Epidermal melanocyte (primary cell): Measurements from ENCODE around the gene CCR8.

Experiments used
- DNase-seq: peaks from one replicate; pipeline ENCODE4 v3.0.0; 2011; ENCODE audit warnings: low spot score; ENCODE audit not compliant: insufficient read length

The CCR8 gene, protein sequence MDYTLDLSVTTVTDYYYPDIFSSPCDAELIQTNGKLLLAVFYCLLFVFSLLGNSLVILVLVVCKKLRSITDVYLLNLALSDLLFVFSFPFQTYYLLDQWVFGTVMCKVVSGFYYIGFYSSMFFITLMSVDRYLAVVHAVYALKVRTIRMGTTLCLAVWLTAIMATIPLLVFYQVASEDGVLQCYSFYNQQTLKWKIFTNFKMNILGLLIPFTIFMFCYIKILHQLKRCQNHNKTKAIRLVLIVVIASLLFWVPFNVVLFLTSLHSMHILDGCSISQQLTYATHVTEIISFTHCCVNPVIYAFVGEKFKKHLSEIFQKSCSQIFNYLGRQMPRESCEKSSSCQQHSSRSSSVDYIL

GRCh38 chr3:39329493-39329892 is at the start of gene CCR8:
Gene CCR8 (plus strand): TSS chr3:39329709. CDS start chr3:39332332, 2,623 bp downstream.
- no peak for DNase-seq

GRCh38 chr3:39279745-39280517 is 49.6 kb upstream of the CCR8 start, which contains the start of gene CX3CR1:
Gene CX3CR1 (minus strand): TSS chr3:39280036. CDS start chr3:39266509, 13,527 bp downstream.
- no peak for DNase-seq

DNA sequence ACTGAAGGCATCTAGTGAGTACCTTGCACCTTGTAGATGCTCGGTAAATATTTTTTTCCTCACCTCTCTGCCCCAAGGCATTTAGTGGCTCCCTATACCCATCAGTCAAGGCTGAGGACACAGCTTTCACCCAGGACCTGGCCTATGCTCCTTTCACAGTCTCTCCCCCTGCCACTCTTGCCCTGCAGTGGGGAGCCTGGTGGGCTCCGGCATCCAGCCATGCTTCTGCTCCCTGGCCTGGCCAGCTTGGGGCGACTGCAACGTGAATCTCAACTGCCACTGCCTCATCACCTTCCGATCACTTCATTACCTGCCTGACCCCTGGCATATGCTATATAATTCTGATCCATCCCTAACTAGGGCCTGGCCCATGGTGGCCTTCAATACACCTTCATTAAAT is 48.9 kb upstream of the CCR8 start:
- no peak for DNase-seq

- DNase-seq: no peak
Observed at GRCh38 chr3:39281533-39281932, 48.0 kb upstream of the CCR8 start.

- DNase-seq: no peak
Observed at GRCh38 chr3:39282057-39282456, 47.5 kb upstream of the CCR8 start.

DNA sequence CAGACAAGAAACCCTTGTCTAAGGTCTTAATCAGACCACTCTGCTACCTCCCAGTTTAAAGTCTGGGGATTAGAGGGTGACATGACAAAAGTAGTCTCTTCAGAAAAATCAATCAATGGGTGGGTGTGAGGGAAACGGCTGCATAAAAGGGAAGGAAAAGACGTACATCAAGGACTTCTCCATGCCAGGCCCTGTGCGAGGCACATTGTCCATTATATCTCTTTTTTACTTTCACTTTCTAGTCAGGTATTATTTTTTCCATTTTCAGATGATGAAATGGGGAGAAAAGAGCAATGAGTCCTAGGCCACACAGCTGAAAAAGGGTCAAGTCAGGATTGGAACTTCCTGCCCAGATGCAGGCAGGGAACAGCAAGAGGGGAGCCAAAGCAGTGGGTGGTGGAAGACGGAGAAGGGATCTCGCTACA is 45.0 kb upstream of the CCR8 start:
- no peak for DNase-seq

- DNase-seq: no peak
Observed at GRCh38 chr3:39285332-39285731, 44.2 kb upstream of the CCR8 start.

DNA sequence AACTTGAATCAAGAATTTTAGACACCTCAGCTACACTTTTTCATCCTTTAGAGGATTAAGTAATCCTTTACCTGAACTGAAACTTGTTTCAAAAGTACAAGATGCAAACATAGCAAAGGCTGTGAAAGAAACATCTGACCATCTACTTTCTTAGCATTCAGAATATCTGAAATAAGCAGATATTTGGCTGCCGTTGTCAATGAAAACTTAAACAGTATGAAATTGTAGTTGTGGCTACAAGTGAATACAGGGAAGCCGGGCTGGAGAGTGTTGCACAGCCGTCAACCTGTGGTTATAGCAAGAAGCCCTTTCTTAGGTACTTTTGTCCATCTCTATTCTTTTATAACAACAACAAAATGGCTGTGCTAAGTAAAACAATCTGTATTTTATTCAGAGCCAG is 42.7 kb upstream of the CCR8 start:
- no peak for DNase-seq

- no peak for DNase-seq
Observed at GRCh38 chr3:39287216-39288164, 42.0 kb upstream of the CCR8 start.

DNA sequence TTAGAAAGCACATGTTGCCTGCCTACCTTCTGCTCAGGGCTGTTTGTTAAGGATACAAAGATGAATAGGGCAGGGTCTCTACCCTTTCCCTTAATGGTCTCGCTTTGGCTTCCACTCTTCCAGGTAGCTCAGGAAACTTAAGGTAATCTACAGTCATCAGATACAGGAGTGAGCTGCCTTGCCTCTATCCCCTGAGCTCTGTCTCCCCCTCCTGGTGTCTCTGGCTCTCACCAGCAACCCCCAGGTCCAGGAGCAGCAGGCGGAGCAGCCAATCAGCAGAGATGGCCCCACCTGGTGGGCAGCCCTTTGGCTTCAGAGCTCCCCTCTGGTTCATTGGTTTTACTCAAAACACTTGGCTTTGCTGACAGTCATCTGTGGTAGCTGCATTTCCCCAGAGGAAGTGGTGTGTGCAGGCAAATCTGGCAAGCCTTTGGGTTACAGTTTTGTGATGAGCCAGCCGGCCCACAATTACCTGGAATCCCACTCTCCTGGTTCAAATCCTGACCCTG is 41.2 kb upstream of the CCR8 start:
- DNase-seq: peak; percentile 85

DNA sequence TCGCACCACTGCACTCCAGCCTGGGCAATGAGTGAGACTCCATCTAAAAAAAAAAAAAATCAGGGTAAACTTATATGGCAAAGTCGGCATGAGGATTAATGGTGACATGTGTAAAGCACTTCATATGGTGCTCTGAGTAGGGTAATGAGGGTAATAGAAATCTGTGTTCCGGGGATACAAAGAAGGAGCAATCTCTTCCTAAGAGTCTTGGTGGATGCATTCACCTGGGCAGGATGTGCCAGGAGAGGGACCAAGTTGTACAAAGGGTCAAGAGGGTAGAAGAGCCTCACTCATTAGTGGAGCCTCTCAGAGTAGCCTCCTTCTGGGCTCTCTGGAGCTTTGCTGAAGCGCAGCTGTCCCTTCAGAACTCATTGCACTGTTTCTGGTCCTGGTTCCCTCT is 40.4 kb upstream of the CCR8 start:
- no peak for DNase-seq

- no peak for DNase-seq
Observed at GRCh38 chr3:39290255-39290654, 39.3 kb upstream of the CCR8 start.

GRCh38 chr3:39291903-39292329 is 37.6 kb upstream of the CCR8 start:
- DNase-seq: peak; percentile 57

GRCh38 chr3:39292961-39293360 is 36.5 kb upstream of the CCR8 start:
- no peak for DNase-seq

DNA sequence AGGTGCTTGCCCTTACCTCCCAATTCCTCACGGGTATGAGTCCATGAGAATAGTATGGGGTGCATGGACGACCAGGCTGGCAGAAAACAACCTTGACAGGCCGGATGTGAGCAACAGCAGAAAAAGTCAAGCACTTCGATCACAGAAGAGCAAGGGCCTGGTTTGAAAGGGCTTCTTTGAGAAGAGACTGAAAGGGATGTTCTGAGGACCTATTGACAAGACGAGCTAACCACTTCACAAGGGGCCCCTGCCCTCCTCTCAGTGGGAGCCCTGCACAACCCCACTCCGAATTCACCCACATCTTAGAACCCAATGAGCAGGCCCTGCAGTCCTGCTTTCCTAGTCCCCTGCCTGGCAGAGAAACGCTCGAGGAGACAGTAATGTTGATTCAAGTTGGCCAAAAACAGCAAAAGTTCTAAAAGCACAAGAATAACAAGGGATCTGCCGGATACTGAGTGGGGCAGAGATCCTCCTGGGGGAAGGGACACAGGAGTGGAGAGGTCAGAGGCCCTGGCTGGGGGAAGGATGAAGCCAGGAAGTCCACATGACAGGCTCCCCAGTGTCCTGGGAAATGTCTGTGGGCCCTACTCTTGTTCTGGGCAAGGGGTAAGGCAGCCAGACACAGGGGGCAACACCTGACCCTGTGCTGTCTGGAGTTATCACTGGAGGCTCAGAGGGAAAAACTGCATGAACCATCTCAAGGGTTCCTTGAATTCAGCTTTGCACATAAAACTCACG is 34.9 kb upstream of the CCR8 start:
- DNase-seq: no peak

DNA sequence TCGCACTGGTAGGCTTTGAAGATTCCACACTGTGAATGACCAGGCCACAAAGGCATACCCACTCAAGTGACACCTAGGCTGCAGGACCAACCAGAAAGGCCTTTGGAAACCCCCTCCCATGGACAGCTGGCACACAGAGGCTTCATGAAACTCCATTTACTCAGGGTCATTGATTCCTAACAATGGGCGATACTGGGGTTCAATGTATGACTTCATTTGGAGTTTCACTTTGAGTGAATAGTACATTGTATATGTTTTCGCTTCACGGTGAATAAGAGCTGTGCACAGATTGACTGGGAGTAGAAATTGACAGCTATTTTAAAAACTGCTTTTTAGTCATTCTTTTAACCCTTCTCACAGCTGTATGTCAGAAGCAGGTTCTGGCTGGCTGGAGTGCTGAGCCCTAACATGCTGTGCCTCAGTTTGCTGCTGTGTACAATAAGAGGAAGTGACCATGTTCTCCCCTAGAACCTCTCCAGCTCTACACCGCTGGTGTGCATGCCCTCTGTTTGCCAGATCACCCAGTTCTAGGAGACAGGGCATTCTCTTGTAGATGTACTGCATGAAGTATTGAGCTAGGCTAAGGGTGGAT is 34.2 kb upstream of the CCR8 start:
- DNase-seq: no peak

DNA sequence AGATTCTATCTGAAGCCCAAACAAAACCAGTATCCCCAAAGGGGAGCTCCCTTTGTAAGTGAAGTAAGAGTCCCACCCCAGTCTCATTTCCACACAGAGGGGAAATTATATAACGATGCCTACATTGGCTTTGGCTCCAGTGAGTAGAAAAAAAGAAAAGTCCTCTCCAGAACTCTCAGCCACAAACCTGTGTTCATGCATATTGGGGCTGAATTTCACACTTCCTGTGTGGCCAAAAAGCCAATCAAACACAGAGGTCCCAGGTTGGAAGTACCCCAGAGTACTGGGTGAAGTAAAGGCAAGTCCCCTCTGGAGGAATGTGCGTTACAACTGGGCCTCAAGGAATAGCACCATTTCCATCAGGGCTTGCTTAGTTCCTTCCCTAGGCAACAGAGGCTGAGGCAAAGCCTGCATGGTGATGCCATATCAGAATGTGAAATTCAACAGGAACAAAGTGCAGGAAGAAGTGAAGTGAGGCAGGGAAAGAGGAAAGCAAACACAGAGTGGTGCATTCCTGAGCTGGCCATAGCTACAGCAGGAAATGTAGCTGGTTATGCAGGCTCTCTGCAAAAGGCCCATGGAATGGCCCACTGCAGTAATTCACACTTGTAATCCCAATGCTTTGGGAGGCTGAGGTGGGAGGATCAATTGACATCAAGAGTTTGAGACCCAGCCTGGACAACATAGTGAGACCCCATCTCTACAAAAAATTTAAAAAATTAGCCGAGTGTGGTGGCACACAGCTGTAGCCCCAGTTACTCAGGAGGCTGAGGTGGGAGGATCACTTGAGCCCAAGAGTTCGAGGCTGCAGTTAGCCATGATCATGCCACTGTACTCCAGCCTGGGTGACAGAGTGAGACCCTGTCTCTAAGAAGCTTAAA is 33.1 kb upstream of the CCR8 start:
- DNase-seq: no peak

GRCh38 chr3:39299279-39299678 is 30.2 kb upstream of the CCR8 start:
- no peak for DNase-seq

GRCh38 chr3:39302178-39302577 is 27.3 kb upstream of the CCR8 start:
- no peak for DNase-seq
